Measurements from ENCODE around the gene DLG2.
A peak's percentile ranks its signal among the peaks of the same experiment; 100 is the strongest.

DLG2 gene

DNA sequence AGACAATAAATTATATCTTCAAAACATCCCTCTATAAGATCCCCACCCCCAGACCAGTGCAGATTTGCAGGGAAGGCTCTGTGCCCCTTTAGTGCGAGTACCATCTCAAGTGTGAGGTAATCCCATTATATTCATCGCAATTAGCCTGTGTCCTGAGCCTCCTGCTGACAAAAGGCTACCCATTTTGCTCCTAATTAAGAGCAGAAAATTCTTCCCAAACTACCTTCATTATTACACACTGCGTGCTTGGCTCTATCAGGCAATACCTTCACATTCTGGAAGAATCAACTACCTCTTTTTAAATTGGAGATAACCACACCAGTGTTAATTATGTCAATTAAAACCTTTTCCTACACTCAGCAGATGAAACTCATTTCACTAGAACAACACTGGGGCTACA lies 1207.5 kb downstream of the DLG2 start:
- no peak for DNase-seq (ENCODE audit: insufficient read length, low spot score)
- no peak for FAIRE-seq
- TF ChIP-seq, protein P1, sequence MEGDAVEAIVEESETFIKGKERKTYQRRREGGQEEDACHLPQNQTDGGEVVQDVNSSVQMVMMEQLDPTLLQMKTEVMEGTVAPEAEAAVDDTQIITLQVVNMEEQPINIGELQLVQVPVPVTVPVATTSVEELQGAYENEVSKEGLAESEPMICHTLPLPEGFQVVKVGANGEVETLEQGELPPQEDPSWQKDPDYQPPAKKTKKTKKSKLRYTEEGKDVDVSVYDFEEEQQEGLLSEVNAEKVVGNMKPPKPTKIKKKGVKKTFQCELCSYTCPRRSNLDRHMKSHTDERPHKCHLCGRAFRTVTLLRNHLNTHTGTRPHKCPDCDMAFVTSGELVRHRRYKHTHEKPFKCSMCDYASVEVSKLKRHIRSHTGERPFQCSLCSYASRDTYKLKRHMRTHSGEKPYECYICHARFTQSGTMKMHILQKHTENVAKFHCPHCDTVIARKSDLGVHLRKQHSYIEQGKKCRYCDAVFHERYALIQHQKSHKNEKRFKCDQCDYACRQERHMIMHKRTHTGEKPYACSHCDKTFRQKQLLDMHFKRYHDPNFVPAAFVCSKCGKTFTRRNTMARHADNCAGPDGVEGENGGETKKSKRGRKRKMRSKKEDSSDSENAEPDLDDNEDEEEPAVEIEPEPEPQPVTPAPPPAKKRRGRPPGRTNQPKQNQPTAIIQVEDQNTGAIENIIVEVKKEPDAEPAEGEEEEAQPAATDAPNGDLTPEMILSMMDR (IDR thresholded peaks at IDR 0.05; ENCODE audit: insufficient read depth, missing control alignments) = no peak

DNA sequence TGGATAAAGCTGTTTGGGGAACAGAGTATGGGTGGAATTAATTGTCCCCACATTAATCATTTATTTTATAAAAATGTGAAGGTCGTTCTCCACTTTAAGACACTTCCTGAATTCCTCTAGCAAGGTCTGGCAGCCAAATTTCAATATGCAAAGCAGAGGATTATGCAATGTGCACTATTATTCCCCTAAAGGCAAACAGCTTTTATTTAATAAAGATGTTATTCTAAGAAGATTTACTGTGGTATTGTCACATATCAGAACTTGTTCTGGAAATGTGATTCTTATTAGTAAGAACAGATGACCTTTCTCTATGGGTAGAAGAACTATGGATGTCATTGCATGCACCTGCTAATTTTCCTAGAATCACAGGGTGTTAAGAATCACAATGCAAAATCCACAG lies 1212.2 kb downstream of the DLG2 start:
- DNase-seq (ENCODE audit: insufficient read length, low spot score) = no peak
- TF ChIP-seq, protein P1 (IDR thresholded peaks at IDR 0.05; ENCODE audit: insufficient read depth, missing control alignments) = no peak
- FAIRE-seq = no peak

DNA sequence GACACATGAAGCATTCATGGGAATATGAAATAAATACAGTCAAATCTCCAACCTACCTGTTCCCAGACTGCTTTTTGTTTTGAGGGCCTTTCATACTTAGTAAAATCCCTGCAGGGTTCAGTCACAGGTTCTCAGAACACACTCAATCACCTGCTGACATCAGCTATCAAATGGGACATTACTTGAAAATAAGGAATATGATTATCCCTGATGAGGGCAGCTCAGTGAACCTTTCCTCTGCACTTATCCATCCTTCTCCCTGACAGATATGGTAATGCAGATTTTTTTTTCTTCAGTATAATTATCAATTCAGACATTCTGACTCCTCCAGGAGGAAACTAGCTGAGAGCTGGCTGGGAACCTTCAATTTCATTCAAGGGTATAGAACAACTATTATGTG lies 1213.6 kb downstream of the DLG2 start:
- FAIRE-seq (no peak), DNase-seq (ENCODE audit: insufficient read length, low spot score) (no peak)
- TF ChIP-seq, protein P1 (IDR thresholded peaks at IDR 0.05; ENCODE audit: insufficient read depth, missing control alignments) = no peak

DNA sequence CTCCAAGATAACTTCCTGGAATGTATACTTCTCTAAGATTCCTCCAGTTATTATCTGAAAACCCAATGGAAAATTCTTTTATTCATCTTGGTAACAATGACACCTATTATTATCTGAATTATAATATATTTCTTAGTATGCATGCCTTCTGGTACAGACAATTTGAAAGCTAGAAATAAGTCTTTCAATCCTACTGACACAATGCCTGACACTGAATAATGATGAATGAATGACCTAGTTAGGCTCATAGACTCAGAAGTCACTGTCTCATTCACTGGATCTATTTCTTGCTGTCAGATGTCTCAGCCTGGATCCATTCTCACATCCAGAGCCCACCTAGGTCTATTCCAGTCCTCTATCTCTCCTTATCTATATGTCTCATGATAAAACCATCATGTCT lies 1214.3 kb downstream of the DLG2 start:
- FAIRE-seq (no peak), DNase-seq (ENCODE audit: insufficient read length, low spot score) (no peak)
- TF ChIP-seq, protein P1 (IDR thresholded peaks at IDR 0.05; ENCODE audit: insufficient read depth, missing control alignments) = no peak

DNA sequence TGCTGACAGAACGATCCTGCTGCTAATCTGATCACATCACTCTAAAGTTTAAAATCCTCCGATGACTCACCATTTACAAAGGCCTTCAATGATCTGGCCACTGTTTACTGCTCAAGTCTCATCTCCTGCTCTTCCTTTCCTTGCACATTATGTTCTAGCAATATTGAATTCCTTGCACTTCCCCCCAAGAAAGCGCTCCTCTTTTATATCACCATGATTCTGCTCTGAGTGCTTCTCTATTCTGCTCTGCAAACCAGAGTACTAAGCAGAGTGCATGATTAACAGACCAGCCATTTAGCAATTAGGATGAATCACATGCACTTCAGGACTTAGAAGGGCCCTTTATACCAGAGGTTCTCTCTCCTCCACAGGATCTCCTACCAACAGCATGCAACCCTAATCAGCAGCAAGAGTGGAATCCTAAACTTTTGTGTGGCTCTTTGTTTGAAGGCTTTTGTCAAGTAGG lies 1218.2 kb downstream of the DLG2 start:
- TF ChIP-seq, protein P1 (IDR thresholded peaks at IDR 0.05; ENCODE audit: insufficient read depth, missing control alignments) = no peak
- FAIRE-seq (no peak), DNase-seq (ENCODE audit: insufficient read length, low spot score) (no peak)

DNA sequence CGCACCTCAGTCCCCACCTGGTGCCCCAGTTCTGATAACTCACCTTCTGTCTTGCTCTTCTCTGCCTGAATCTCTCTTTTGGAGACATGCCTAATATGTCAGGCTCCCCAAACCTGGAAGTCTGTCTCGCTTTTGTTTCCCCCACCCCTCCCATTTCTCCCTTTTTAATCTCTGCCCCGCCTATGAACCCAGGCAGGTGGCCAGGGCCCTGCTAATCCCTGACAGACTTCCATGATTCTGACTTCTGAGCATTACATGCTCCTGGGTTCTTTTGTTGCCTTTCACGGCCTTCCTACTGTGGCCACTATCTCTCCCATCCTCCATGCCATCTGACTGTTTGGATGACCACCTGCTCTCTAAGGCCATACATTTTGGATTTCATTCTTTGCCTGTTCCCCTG lies 1220.1 kb downstream of the DLG2 start:
- TF ChIP-seq, protein P1 (IDR thresholded peaks at IDR 0.05; ENCODE audit: insufficient read depth, missing control alignments) = no peak
- FAIRE-seq (no peak), DNase-seq (ENCODE audit: insufficient read length, low spot score) (no peak)

DNA sequence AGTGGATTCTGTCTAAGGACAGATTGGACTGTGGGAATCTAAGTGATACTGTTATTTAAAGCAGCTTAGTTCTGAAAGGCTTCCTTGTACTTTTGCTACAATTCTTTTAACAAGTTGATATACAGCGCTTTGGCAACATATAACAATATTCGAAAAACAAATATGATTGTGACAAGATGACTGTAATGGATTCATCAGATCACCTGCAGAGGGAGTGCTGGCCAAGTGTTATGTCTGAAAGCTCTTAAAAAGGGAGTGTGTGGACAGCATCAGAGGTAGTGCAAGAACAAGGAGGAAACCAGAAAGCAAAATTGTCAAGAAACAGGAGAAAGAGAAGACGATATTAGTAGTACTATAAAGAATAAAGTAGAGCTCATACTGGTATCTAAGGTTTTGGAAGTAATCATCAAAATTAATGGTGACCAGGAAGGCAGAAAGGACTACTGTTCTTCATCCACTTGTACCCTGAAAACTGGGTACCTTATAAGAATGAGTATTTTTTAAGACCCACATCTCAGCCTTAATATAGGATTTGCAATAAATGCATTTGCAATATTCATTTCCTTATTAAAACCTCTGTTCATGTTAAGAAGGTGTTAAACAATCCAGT lies 1229.0 kb downstream of the DLG2 start:
- peak; percentile 76 for FAIRE-seq
- TF ChIP-seq, protein P1 (IDR thresholded peaks at IDR 0.05; ENCODE audit: insufficient read depth, missing control alignments) = peak; percentile 79
- no peak for DNase-seq (ENCODE audit: insufficient read length, low spot score)
